GM12875 (cell line): ENCODE data around the gene BNC2.

Experiments used
- H3K4me3 ChIP-seq: one replicate; pipeline ENCODE4 v1.5.1; 2011; ENCODE audit warnings: low read depth, low read length, control low read depth
- TF ChIP-seq, protein P1 (sequence below): IDR thresholded peaks from 2 replicates; pipeline ENCODE4 v1.5.1; 2011; ENCODE audit warnings: low read depth, mild to moderate bottlenecking, control low read depth, inconsistent platforms, low read length, moderate library complexity, borderline replicate concordance; ENCODE audit not compliant: insufficient read depth

BNC2 gene

DNA sequence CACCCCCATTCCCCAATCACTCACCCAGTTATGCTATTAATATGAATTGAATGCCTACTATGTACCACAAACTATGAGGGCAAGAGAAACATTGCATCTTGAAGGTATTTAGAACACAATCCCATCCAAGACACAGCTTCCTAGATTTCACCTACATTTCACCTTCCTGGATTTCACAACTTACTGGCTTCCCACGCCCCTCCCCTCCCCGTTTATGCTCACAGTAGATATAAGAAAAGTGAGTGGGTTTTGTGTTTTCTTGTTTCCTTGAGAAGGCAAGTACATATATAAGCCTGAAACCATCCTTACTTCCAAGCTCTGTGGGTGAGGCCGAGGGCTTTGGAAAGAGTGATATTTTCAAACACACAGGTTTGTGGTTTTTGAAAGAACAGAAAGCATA, 465.0 kb downstream of the BNC2 start:
- TF ChIP-seq, protein P1, sequence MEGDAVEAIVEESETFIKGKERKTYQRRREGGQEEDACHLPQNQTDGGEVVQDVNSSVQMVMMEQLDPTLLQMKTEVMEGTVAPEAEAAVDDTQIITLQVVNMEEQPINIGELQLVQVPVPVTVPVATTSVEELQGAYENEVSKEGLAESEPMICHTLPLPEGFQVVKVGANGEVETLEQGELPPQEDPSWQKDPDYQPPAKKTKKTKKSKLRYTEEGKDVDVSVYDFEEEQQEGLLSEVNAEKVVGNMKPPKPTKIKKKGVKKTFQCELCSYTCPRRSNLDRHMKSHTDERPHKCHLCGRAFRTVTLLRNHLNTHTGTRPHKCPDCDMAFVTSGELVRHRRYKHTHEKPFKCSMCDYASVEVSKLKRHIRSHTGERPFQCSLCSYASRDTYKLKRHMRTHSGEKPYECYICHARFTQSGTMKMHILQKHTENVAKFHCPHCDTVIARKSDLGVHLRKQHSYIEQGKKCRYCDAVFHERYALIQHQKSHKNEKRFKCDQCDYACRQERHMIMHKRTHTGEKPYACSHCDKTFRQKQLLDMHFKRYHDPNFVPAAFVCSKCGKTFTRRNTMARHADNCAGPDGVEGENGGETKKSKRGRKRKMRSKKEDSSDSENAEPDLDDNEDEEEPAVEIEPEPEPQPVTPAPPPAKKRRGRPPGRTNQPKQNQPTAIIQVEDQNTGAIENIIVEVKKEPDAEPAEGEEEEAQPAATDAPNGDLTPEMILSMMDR, result no peak
- H3K4me3 ChIP-seq, result no peak overlapping the region

DNA sequence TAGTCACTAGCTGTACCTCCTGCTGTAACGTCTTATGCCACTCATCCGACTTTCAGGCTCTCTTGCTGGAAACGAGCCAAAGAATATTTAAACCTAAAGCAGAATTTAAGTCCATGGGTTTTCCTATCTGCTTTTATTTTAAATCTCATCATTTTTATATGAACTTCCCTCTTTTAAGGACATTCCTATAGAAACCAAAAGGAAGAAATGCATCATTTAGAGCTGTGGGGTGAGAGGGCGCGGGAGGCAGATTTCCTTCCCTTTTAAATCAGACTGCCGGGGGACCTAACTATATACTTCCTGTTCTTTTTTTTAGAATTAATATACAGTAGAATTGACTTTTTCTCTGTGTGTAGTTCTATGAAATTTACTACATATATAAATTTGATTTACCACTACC, 468.8 kb downstream of the BNC2 start:
- TF ChIP-seq, protein P1, result no peak
- H3K4me3 ChIP-seq, result no peak overlapping the region

DNA sequence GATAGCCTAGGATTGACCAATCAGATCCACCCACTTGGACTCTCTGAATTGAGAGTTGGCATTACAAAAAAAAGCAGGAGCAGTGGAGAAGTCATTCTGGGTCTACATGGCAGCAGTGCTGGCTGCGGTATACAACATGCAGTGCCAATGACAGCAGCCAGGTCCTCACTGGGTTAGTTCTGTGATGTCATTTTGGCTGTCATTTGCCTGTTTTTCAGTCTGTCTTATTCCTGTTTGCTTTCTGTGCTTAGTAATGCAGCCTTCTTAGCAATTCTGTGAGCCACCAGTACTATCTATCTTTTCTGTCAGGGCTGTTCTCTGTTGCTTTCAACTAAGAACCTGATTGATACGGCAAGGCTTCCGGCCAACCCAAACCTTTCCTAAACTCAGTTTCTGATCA, 471.8 kb downstream of the BNC2 start:
- no peak overlapping the region for H3K4me3 ChIP-seq
- TF ChIP-seq, protein P1, result no peak

DNA sequence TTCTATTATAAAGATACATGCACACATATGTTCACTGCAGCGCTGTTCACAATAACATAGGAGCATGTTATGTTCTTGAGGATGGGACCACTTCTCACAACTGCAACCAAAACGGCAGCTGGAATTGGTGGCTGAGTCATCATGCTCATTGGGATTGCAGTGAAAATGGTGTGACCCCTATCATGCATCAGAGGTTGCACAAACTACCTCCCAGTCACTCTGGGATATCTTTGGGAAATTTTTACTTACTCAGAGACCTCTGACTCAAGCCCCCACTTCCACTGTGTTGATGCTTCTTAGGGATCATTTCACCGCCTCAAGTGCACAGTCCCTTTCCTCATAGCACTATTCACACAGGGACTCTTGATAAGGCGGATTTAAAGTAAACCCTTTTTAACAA, 474.1 kb downstream of the BNC2 start:
- TF ChIP-seq, protein P1, result no peak
- no peak overlapping the region for H3K4me3 ChIP-seq

DNA sequence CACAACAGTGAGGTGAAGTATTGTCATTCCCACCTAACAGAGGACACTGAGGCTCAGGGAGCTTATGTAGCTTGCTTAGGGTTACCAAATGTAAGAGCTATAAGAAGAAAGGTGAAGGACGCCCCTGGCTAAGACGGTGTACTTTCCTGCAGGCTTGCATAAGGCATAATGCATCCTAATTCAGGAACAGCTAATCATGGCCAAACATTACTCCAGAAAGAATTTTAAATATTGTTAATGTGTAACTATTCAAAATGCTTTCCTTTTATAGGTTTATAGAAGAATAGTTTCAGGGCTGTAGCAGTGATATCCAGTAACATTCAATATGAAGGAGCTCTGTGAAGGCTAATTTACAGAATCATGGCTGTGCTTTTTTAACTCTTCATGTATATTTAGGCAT, 479.1 kb downstream of the BNC2 start:
- no peak overlapping the region for H3K4me3 ChIP-seq
- TF ChIP-seq, protein P1, result no peak

DNA sequence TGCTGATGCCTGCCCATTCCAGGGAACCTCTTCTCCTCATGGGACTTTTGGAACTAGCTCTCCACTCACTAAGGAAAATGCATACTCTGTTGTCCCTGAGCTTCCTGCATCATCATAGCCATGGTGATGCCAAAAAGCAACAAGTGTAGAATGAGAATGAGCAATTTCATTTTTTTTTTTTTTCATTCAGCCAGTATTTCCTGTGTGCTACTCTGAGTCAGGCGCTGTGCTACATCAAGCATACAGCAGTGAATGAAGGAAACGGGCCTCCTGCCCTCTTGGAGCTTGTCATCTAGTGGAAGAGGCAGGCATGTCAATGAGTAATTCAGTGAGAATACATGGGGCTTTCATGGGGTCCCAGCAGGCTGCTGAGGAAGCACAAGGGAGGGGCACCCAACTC, 483.1 kb downstream of the BNC2 start:
- TF ChIP-seq, protein P1, result no peak
- no peak overlapping the region for H3K4me3 ChIP-seq

DNA sequence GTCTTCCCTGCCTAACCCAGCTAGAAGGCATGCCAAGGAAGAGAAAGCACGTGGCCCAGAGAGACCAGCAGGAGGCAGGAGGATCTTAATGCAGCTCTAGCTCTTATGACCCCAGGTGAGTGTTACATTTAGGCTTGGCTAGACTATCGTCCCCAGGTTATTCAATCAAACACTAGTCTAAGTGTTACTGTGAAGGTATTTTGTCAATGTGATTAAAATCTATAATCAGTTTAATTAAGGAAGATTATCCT, 483.7 kb downstream of the BNC2 start:
- TF ChIP-seq, protein P1, result no peak
- no peak overlapping the region for H3K4me3 ChIP-seq
